GM18861 (cell line): ENCODE measurements around the gene GPC3.
"Not testable (repeated sequence)": the region's sequence is repeated elsewhere in the genome, so short reads cannot be mapped to it uniquely, and the experiment has no call there.

Experiments used
- ATAC-seq: cut with Tn5 transposase; IDR thresholded peaks from one replicate; pipeline ENCODE4 v1.9.1; 2021; ENCODE audit not compliant: unreplicated experiment

The GPC3 gene

DNA sequence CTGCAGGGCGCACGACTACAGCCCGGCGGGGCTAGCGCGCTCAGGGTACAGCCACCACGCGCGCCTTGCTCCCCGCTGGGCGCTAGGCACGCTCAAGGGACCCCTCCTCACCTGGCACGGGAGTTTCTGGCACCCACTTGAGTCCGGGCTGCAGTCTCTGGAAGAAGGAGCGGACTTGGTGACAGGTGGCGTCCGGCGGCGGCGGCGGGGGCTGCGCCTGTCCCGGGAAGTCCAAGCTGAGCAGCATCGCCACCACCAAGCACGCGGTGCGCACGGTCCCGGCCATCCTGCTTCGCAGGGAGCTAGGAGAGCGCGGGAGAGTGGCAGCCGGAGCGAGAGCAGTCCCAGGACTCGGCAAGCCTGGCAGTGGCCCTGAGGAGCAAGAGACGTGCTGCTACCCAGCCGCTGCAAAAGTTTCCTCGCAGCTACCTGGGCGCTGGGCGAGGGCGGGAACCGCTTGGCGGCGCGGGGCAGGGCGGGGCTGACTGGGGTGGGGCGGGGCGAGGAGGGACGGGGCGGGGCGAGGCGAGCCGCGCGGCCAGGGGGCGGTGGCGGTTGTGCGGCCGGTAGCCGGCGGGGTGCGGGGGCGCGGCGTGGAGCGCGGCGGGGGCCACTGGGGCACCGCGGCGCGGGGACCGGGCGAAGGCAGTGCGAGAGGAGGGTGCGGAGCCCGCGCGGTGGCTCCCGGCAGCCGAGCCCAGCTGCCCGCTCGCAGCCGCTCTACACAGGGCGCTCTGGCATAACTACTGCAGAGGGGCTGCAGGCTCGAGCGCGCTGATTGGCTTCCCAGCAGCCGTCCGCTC, at the start of gene GPC3:
Gene GPC3, minus strand, starts transcription at position 431 of the 803 bp plus-strand sequence.
- no peak for ATAC-seq

DNA sequence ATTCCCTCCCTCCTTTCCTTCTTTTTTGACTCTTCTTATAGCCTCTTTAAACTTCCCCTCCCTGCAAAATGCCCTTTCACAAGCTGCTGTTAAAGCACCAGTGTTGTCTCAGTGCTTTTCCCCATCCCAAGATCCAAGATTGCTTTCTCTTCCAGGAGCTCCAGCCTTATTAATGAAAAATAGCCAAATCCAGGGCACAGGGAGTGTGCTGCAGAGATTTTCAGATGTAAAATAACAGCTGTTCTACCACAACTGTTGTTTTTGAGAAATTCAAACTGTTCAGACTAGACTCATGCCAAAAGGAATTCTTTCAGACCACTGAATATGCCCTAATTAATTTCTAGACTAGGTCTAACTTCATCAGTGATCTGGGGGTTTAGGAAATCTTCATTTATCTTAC, 47.0 kb upstream of the GPC3 start:
- ATAC-seq, result no peak

GRCh38 chrX:134026565-134027311, 41.3 kb upstream of the GPC3 start:
- ATAC-seq, result no peak

GRCh38 chrX:134025986-134026545, 40.7 kb upstream of the GPC3 start:
- ATAC-seq, result no peak

DNA sequence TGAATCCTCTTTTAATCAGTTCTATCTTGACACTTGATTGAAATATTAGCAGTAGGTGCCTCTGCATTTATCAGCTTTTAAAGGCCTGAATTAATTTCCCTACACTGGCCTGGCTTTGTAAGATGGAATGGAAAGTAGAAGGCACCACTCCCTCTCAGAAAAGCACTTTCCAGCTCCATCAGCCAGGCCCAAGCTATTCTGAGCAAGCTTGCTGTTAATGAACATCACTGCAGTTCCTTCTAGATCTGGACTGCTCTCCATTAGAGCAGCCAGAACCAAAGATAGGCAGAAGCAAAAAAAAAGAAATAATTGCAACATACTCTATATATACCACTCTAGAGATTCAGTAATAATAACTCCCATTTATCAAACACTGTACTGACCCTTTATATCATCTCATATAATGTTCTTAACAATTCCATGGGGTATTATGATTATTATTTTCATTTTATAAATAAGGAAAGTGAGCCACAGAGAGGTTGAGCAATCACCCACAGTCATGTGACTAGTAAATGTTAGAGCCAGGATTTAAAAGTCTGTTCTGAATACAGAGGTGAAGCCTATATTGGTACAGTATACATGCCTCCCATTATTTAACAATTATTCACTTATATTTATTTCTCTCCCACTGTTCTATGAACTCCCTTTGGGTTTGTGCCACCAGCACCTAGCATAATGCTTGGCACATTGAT, 39.4 kb upstream of the GPC3 start:
- ATAC-seq, result no peak

DNA sequence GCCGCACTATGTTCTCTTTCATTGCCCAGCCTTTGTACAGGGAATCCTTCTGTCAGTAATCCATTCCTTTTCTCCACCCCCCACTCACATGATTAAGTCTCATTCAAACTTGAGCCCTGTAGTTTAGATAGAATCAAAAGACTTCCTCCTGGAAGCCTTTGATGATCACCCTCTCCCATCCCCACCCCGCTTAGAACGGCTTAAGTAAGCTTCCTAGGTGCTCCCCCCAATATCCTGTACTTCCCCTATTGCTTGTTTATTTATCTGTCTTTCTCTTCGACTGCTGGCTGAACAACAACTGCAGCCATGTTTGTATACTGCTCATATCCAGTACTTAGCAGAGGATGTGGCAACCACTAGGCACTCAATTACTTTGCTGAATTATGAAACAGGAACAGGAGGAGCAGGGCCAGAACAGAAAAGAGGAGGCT, 38.5 kb upstream of the GPC3 start:
- no peak for ATAC-seq

DNA sequence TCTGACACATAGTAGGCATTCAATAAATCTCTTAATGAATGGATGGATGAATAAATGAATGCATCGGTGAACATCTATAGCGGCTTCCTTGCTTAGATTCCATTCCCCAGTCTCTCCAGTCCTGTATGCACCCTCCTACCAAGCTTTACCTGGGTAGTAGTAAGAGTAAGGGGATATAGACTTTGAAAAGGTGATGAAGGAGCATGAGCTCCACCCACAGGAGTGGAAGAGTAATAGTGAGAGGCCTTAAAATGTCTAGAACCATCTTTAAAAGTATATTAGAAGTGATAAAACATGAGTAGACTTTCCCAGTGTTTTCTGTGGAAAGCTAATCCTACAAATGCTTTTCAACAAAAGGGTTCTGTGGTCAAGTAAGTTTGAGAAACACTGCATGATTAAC, 35.5 kb upstream of the GPC3 start:
- ATAC-seq, result no peak

GRCh38 chrX:134019567-134020206, 34.3 kb upstream of the GPC3 start:
- no peak for ATAC-seq

DNA sequence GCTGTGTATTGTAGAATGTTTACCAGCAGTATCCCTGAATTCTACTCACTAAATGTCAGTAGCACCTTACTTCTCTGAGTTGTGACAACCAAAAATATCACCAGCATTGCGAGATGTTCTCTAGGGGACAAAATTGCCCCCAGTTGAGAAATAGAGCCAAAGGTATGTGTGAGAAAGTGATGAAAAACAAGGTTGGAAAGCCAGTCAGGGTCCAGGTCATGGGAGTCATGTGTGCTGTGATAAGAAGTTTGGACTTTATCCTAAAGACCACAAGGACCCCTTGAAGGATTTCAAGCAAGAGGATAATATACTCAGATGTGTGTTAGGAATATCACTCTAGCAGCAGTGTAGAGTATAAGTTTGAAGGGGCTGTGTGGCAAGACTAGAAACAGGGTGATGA, 30.9 kb upstream of the GPC3 start:
- ATAC-seq, result not testable (repeated sequence)

- not testable (repeated sequence) for ATAC-seq
Observed at GRCh38 chrX:134015510-134015909, 30.1 kb upstream of the GPC3 start.

DNA sequence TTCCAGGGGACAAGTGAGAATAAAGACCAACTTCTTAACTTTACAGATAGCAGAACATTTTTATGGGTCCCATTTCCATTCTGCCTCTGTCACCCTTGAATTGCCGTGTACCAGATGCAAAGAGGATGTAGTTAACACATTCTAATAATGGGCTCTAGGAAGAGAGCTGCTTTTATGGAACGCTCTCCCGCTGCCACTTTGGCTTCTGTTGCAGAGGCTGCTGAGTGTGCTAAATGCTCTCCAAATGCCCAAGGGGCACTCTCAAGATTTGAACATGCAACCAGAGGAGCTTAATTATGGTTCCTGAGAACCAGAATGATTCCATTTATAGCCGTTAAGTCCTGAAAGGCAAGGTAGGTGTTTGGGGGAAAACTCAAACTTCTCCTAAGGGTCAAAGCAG, 28.1 kb upstream of the GPC3 start:
- no peak for ATAC-seq

DNA sequence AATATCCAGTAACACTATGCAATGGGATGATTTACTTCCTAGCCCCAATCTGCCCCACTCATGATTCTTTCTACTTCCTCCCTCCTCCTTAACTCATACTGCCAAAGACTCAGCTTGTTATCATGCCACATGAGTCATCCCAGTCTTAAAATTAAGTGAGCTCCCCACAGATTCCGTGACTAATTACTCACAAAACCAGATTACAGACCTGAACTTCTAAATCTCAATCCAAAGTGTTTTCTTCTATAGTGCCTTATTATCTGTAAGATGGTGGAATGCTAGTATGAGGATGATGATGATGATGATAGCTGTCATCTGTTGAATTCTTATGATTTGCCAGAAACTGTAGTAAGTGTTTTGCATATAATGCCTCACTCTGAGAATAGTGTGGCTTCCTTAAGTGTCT, 27.7 kb upstream of the GPC3 start:
- no peak for ATAC-seq

DNA sequence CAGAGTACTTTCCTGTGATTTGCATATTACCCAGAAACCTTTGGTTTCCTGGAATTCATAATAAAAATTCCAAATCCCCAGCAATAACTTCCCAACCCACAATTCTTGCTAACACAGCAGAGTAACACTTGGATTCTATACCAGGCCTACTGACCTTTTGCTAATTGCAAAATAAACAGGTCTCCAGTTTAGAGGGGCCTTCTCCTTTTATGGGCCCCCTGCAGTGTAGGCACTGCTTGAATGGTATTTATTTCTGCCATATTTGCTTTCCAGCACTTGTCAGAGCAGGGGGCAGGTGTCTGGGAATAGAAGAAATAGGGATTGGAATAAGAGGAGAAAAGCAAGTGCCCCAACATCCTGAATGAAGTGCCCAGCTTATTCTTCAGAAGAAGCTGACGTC, 25.3 kb upstream of the GPC3 start:
- ATAC-seq, result no peak

GRCh38 chrX:134007716-134008115, 22.3 kb upstream of the GPC3 start:
- ATAC-seq, result no peak

- ATAC-seq, result peak; percentile 80
Observed at GRCh38 chrX:134006484-134007161, 21.2 kb upstream of the GPC3 start.

- no peak for ATAC-seq
Observed at GRCh38 chrX:134004084-134004483, 18.7 kb upstream of the GPC3 start.

- ATAC-seq, result no peak
Observed at GRCh38 chrX:134002921-134003615, 17.7 kb upstream of the GPC3 start.

- no peak for ATAC-seq
Observed at GRCh38 chrX:134000260-134001245, 15.2 kb upstream of the GPC3 start.
